Lower leg skin (tissue), 3 donors: Measurements from ENCODE around the gene ZMIZ2.

Source experiments
- POLR2A ChIP-seq, 2 donors: fragments of 450-650 bp; IDR thresholded peaks; one replicate each; pipeline ENCODE4 v1.6.1; 2016 to 2017; ENCODE audit warnings: antibody characterized with exemption in 2 of 2, mild to moderate bottlenecking in 1 of 2, moderate library complexity in 1 of 2
- TF ChIP-seq, protein P1 (sequence below), 3 donors: fragments of 450-650 bp; IDR thresholded peaks; one replicate each; pipeline ENCODE4 v1.5.1; 2016; ENCODE audit warnings: antibody characterized with exemption in 3 of 3, mild to moderate bottlenecking in 3 of 3, moderate library complexity in 2 of 3

- TF ChIP-seq, protein P1, sequence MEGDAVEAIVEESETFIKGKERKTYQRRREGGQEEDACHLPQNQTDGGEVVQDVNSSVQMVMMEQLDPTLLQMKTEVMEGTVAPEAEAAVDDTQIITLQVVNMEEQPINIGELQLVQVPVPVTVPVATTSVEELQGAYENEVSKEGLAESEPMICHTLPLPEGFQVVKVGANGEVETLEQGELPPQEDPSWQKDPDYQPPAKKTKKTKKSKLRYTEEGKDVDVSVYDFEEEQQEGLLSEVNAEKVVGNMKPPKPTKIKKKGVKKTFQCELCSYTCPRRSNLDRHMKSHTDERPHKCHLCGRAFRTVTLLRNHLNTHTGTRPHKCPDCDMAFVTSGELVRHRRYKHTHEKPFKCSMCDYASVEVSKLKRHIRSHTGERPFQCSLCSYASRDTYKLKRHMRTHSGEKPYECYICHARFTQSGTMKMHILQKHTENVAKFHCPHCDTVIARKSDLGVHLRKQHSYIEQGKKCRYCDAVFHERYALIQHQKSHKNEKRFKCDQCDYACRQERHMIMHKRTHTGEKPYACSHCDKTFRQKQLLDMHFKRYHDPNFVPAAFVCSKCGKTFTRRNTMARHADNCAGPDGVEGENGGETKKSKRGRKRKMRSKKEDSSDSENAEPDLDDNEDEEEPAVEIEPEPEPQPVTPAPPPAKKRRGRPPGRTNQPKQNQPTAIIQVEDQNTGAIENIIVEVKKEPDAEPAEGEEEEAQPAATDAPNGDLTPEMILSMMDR (IDR thresholded peaks at IDR 0.05): no peak
- TF ChIP-seq POLR2A (IDR thresholded peaks at IDR 0.05): no peak
Observed at GRCh38 chr7:44793919-44794318, 45.3 kb downstream of the ZMIZ2 start.
